Measurements from ENCODE around the gene TTC22.

The TTC22 gene

DNA sequence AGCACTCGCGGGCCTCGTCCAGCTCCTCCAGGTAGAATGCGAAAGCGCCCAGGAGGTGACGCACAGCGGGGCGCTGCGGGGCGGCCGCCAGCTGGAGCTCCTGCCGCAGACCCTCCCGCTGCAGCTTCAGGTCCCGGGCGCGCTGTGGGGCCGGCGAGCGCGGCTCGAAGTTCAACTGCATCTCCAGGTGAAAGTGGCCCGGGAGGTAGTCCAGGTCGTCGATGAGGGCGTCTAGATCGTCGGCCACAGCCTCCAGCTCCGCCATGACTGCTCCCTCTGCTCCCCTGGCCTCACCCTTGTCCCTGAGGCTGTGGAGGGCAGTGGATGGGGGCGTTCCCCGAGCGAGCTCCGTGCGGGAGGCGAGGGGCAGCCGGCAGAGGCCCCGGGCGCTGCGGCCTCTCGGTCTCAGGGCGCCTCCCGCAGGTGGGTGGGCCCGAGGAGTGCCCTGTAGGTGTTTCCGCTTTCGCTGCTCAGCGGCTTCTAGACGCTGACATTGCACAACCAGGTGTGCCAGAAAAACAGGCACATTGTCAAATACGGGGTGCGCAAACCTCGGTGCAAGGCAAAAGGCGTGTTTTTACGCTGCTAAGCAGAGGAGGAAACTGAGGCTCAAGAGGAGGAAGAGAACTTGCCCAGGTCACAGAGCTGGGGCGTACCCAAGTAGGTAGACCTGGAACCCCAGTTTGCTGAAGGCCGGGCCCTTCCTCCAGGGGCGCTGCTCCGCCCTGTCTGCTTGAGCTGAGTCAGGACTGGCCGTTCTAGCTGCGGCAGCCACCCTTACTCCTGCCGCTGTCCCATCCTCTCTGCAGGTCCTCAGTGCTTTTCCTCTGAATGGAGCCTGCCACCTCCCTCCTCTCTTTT lies at the start of gene TTC22:
TSS of gene TTC22 (minus strand) at position 425 of the 861 bp plus-strand sequence. CDS start at position 265, 160 bp downstream.
- no peak for DNase-seq (ENCODE audit: low spot score)

DNA sequence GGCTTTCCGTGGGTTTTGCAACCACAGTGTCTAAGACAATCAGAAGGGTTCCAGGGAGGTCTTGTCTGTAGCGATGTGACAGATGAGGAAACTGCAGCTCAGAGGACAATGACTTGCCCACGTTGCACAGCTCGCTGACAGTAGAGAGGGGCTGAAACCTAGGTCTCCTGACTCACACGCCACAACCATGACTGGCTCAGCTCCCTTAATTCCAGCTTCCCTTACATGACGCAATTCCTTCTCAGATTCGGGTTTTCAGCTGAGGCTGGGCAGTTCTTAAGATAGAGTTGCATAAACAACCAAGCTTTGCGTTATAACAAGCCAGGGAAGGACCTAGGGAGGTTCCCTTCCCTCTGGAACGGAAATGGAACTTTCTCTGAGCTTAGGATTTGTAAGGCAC lies 49.6 kb upstream of the TTC22 start:
- DNase-seq (ENCODE audit: low spot score) = no peak

GRCh38 chr1:54850069-54850730 lies 49.1 kb upstream of the TTC22 start:
- peak; percentile 64 for DNase-seq (ENCODE audit: low spot score)

GRCh38 chr1:54849219-54850068 lies 48.3 kb upstream of the TTC22 start:
- DNase-seq (ENCODE audit: low spot score) = no peak

GRCh38 chr1:54848134-54848948 lies 47.2 kb upstream of the TTC22 start:
- DNase-seq (ENCODE audit: low spot score) = no peak

- DNase-seq (ENCODE audit: low spot score) = no peak
Observed at GRCh38 chr1:54846716-54847284, 45.7 kb upstream of the TTC22 start.

DNA sequence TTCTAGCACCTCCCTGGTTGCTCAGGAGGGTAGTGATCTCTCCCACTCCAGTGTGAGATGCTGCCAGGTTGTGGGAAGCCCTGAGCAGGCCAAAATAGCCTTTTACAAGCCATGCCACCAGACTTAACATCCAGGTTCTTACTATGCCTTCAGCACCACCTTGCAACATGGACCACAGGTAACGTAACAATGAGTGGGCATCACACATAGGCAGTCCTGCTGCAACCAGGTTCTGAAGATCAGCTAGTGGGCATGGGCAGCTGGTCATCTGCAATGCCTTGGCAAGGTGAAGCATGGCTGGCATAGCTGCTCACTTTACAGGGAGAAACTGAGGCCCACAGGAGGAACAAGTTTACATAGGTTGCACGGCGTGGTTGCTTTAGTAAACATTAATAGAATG lies 45.2 kb upstream of the TTC22 start:
- no peak for DNase-seq (ENCODE audit: low spot score)

- DNase-seq (ENCODE audit: low spot score) = no peak
Observed at GRCh38 chr1:54845772-54846171, 44.6 kb upstream of the TTC22 start.

- DNase-seq (ENCODE audit: low spot score) = no peak
Observed at GRCh38 chr1:54844564-54844963, 43.4 kb upstream of the TTC22 start.

DNA sequence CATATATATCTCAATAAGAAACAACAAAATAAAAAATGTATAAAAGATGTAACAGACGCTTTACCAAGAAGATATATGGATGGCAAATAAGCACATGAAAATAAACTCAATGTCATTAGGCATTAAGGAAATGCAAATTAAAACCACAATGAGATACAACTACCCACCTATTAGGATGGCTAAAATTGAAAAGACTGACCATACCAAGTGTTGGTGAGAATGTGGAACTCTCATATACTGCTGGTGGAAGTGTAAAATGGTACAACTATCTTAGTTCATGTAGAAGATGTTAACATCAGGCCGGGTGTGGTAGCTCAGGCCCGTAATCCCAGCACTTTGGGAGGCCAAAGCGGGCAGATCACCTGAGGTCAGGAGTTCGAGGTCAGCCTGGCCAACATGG lies 42.3 kb upstream of the TTC22 start:
- no peak for DNase-seq (ENCODE audit: low spot score)

- no peak for DNase-seq (ENCODE audit: low spot score)
Observed at GRCh38 chr1:54842963-54843362, 41.8 kb upstream of the TTC22 start.

DNA sequence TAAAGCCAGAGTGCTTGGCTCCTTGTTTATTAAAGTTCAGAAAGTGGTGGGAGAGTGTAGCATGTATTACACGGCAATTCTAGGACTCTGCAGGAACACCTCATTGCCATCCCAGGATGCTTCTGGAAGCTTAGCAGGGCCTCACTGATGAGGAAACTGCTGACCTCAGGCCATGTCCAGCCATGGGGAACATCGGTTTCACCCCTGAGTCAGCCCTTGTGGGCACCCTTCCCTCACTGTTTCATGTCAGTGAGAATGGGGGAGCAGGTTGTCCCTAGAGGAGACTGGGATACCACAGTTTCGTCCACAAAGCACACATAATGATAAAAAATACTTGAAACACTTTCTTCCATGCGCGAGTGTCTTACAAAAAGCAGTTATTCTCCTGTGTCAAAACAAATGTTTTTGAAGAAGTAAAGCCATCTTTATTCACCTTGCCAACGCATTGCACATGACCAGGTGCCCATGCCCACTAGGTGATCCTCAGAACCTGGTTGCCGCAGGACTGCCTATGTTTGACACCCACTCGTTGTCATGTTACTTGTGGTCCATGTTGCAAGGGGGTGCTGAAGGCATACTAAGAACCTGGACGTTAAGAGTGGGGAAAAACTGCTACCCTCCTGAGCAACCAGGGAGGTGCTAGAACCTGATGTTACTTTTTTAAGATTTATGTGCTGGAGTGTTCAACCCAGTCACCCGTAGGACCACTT lies 41.2 kb upstream of the TTC22 start:
- DNase-seq (ENCODE audit: low spot score) = no peak

GRCh38 chr1:54839824-54840223 lies 38.7 kb upstream of the TTC22 start:
- no peak for DNase-seq (ENCODE audit: low spot score)

- no peak for DNase-seq (ENCODE audit: low spot score)
Observed at GRCh38 chr1:54838565-54839180, 37.5 kb upstream of the TTC22 start.

GRCh38 chr1:54837002-54837853 lies 36.1 kb upstream of the TTC22 start:
- no peak for DNase-seq (ENCODE audit: low spot score)

- DNase-seq (ENCODE audit: low spot score) = no peak
Observed at GRCh38 chr1:54836594-54836993, 35.5 kb upstream of the TTC22 start.

GRCh38 chr1:54835970-54836369 lies 34.8 kb upstream of the TTC22 start:
- no peak for DNase-seq (ENCODE audit: low spot score)

GRCh38 chr1:54835131-54835898 lies 34.2 kb upstream of the TTC22 start:
- DNase-seq (ENCODE audit: low spot score) = no peak

Data from globus pallidus (tissue), 1 donor.